A549 (cell line): ENCODE data around the gene CAPNS2.
A peak's percentile ranks its signal among the peaks of the same experiment; 100 is the strongest.

Source experiments
- CEBPB ChIP-seq, 2 experiments: fragments of >200 bp in 1 of 2; sonication (Bioruptor Twin) in 1 of 2; formaldehyde crosslinking in 1 of 2; IDR thresholded peaks; 2 replicates each; pipeline ENCODE4 v1.6.1; 2012 to 2016
- CTCF ChIP-seq: fragments of >200 bp; sonication (Bioruptor Twin); formaldehyde crosslinking; IDR thresholded peaks from 3 replicates; pipeline ENCODE4 v1.5.1; 2016
- EHMT2 ChIP-seq: fragments of 200-600 bp; sonication (generic); IDR thresholded peaks from 2 replicates; pipeline ENCODE4 v1.6.1; 2016; ENCODE audit warnings: antibody characterized with exemption, low read depth, mild to moderate bottlenecking, moderate library complexity
- HEYL ChIP-seq: fragments of 250-450 bp; sonication (Bioruptor Pico); IDR thresholded peaks from 2 replicates; pipeline ENCODE4 v1.8.0; 2021; ENCODE audit warnings: mild to moderate bottlenecking, moderate library complexity
- JUN ChIP-seq, 2 experiments: fragments of >200 bp; sonication (Bioruptor Twin); formaldehyde crosslinking; IDR thresholded peaks; 2 replicates in 1 of 2; 3 replicates in 1 of 2; pipeline ENCODE4 v1.6.1; 2016 to 2017
- KDM1A ChIP-seq: fragments of 200-600 bp; sonication (generic); IDR thresholded peaks from 2 replicates; pipeline ENCODE4 v1.6.1; 2016; ENCODE audit warnings: low read depth, mild to moderate bottlenecking
- MAFK ChIP-seq: fragments of 450-650 bp; IDR thresholded peaks from 2 replicates; pipeline ENCODE4 v1.6.1; 2014; ENCODE audit not compliant: partially characterized antibody
- MAX ChIP-seq: IDR thresholded peaks from 2 replicates; pipeline ENCODE4 v1.6.1; 2012
- NFE2L2 ChIP-seq: fragments of 150-350 bp; conservative IDR thresholded peaks from 2 replicates; pipeline ENCODE4 v1.6.1; 2014; ENCODE audit warnings: low read length
- NPAS2 ChIP-seq: fragments of 250-450 bp; sonication (Bioruptor Pico); IDR thresholded peaks from 2 replicates; pipeline ENCODE4 v1.8.0; 2022; ENCODE audit warnings: mild to moderate bottlenecking, moderate library complexity, borderline replicate concordance
- RCOR1 ChIP-seq: fragments of 150-350 bp; IDR thresholded peaks from 2 replicates; pipeline ENCODE4 v1.6.1; 2014; ENCODE audit warnings: antibody characterized with exemption, low read length, low read depth
- REST ChIP-seq: fragments of 200-600 bp; sonication (generic); IDR thresholded peaks from 2 replicates; pipeline ENCODE4 v1.6.1; 2016; ENCODE audit warnings: antibody characterized with exemption, mild to moderate bottlenecking, moderate library complexity

GRCh38 chr16:55543472-55543871 lies 23.0 kb upstream of the CAPNS2 start:
- peak; percentile 61 for TF ChIP-seq CTCF
- TF ChIP-seq JUN (IDR thresholded peaks at IDR 0.05): no peak
- TF ChIP-seq KDM1A: no peak
- TF ChIP-seq MAFK: no peak
- TF ChIP-seq NFE2L2: no peak
- TF ChIP-seq HEYL (CRISPR knock-in tag): no peak
- TF ChIP-seq MAX: no peak
- no peak for TF ChIP-seq REST
- no peak for TF ChIP-seq RCOR1
- TF ChIP-seq CEBPB (IDR thresholded peaks at IDR 0.05): no peak
- no peak for TF ChIP-seq NPAS2 (CRISPR knock-in tag)
- no peak for TF ChIP-seq EHMT2
